ENCODE data around the gene AMZ1. TPM values are rescaled to one million over a fixed set of nuclear protein-coding genes. Genes with fewer than 3 reads are reported as not detected.

The AMZ1 gene
- total RNA-seq, 1 experiment from 2014 or later = 0.74 TPM

DNA sequence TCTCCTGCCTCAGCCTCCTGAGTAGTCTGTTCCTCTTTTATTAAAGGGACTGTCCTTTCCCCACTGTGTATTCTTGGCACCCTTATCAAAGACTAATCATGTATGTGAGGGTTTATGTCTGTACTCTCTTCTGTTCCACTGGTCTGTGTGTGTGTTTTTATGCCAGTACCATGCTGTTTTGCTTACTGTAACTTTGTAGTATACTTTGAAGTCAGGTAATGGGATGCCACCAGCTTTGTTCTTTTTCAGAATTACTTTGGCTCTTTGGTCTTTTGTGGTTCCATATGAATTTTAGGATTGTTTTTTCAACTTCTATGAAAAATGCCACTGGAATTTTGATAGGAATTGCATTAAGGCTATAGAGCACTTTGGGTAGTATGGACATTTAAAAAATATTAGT is 14.1 kb upstream of the AMZ1 start:
- Histone ChIP-seq H3K4ac (ENCODE audit: low read depth, low read length) (no peak overlapping the region), H4K91ac (ENCODE audit: insufficient read length, low read depth, low read length) (no peak overlapping the region), H3K27ac (ENCODE audit: insufficient read length, low read depth, low read length) (no peak overlapping the region), H3T11ph (ENCODE audit: low read length) (no peak overlapping the region), H3K18ac (ENCODE audit: insufficient read length, low read depth, low read length) (no peak overlapping the region), H3K4me2 (ENCODE audit: insufficient read depth, insufficient read length, low read length) (no peak overlapping the region), H3K27me3 (ENCODE audit: insufficient read depth, low read length) (no peaks in the 10 kb centered on the region; the same call in 1 of the 2 replicates), H4K5ac (ENCODE audit: insufficient read length, low read depth, low read length) (no peak overlapping the region), H3K4me1 (ENCODE audit: insufficient read depth, low read length) (no peaks in the 10 kb centered on the region), H2BK5ac (ENCODE audit: insufficient read length, low read length) (no peak overlapping the region), H3K23ac (ENCODE audit: insufficient read length, low read depth, low read length) (no peak overlapping the region), H4K8ac (replicated peaks; ENCODE audit: insufficient read length, low read depth, low read length) (no peak overlapping the region), H2BK20ac (ENCODE audit: low read depth, low read length, poor library complexity, severe bottlenecking) (no peak overlapping the region), H3K9ac (ENCODE audit: extremely low read depth, insufficient read length, low read length) (no peak overlapping the region), H2BK12ac (ENCODE audit: insufficient read length, low read depth, low read length) (no peak overlapping the region), H4K20me1 (ENCODE audit: control insufficient read depth, insufficient read depth, insufficient read length) (no peaks in the 10 kb centered on the region), H2AK5ac (ENCODE audit: insufficient read length, low read length) (no peak overlapping the region), H3K9me3 (ENCODE audit: control insufficient read depth, low read depth, low read length) (no peaks in the 10 kb centered on the region), H2BK120ac (ENCODE audit: low read depth, low read length, poor library complexity, severe bottlenecking) (no peak overlapping the region), H3K14ac (ENCODE audit: insufficient read depth, low read length) (no peak overlapping the region), H3K79me2 (ENCODE audit: insufficient read depth, low read length) (no peaks in the 10 kb centered on the region), H3K56ac (ENCODE audit: insufficient read length, low read depth, low read length) (no peak overlapping the region), H3K79me1 (ENCODE audit: insufficient read depth, low read depth, low read length, poor library complexity, severe bottlenecking) (no peaks in the 10 kb centered on the region), H3K23me2 (ENCODE audit: insufficient read length, low read depth, low read length, poor library complexity, severe bottlenecking) (no peaks in the 10 kb centered on the region), H2AFZ (ENCODE audit: low read length) (no peak overlapping the region), H2BK15ac (ENCODE audit: low read depth, low read length) (no peak overlapping the region)
- TF ChIP-seq, protein P1, sequence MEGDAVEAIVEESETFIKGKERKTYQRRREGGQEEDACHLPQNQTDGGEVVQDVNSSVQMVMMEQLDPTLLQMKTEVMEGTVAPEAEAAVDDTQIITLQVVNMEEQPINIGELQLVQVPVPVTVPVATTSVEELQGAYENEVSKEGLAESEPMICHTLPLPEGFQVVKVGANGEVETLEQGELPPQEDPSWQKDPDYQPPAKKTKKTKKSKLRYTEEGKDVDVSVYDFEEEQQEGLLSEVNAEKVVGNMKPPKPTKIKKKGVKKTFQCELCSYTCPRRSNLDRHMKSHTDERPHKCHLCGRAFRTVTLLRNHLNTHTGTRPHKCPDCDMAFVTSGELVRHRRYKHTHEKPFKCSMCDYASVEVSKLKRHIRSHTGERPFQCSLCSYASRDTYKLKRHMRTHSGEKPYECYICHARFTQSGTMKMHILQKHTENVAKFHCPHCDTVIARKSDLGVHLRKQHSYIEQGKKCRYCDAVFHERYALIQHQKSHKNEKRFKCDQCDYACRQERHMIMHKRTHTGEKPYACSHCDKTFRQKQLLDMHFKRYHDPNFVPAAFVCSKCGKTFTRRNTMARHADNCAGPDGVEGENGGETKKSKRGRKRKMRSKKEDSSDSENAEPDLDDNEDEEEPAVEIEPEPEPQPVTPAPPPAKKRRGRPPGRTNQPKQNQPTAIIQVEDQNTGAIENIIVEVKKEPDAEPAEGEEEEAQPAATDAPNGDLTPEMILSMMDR (conservative IDR thresholded peaks at IDR 0.05) = no peak
- Mint-ChIP-seq H3K27me3 (ENCODE audit: low read depth) (peaks cover 28% of the 10 kb centered on the region), H3K36me3 (ENCODE audit: insufficient read depth in 1 of 3, low read depth in 3 of 3) (no peaks in the 10 kb centered on the region; a peak in 1 of 7 replicates), H3K4me3 (no peak overlapping the region), H3K4me1 (no peaks in the 10 kb centered on the region), H3K27ac (no peak overlapping the region), H3K9me3 (peaks cover 0 to 4% of the 10 kb centered on the region in 2 experiments; a peak in 1 of 5 replicates)
- DNase-seq = no peak

All from H9 (cell line).